ENCODE data around the gene ACTR6. TPM values are rescaled to one million over a fixed set of nuclear protein-coding genes. Genes with fewer than 3 reads are reported as not detected.

ACTR6 gene
- total and polyA plus RNA-seq, 9 donors: 13.4 to 28.0 (median 19.8) TPM

DNA sequence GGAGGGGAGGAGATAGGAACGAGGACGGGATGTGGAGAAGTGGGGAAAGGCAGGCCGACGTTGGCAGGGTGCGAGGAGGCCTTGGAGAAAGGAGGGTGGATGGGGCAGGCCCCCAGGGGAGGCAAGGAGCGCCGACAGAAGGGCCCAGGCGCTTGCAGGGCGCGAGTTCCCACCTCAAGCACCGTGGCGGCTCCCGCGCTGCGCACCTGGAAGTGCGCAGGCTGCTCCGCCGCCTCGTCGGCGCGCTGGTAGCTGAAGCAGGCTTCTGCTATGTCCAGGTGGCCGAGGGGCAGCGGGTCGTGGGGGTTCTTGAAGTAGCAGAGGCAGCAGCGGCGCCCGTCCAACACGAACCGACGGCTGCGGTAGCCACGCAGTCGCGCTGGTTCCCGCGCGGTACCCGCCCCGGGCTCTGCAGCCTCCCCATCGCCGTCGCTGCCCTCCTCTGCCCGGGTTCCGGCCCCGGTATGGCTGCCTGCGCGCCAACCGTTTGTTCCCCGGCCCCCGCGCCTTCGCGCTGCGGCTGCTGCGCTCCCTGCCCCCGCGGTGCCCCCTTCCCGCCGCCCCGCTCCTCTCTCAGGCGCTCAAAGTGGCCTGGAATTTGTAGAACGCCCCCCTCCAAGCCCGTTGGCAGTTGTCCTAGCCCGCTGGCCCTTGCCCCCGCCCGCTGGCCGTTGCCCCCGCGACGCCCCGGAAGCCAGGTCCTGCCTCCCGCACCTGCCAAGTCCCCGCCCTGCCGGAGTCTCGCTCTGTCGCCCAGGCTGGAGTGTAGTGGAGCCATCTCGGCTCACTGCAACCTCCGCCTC lies 1.1 kb upstream of the ACTR6 start:
- peak overlapping the region; percentile 56 for H3K4me3 ChIP-seq
- H3K4me1 ChIP-seq (ENCODE audit: insufficient read depth): peaks cover 4% of the 10 kb centered on the region
- H3K9me3 ChIP-seq: no peaks in the 10 kb centered on the region
- H3K27me3 ChIP-seq: no peaks in the 10 kb centered on the region
- H3K36me3 ChIP-seq: no peaks in the 10 kb centered on the region
- peak overlapping the region; percentile 52 to 77 for H3K27ac ChIP-seq
- 2 to 4% (median 3%) methylated on average over 49 to 79 of the region's 79 CpGs for WGBS, 3 donors
- intact Hi-C loops (cut with DNase I): no loop called here
- TF ChIP-seq, protein P1, sequence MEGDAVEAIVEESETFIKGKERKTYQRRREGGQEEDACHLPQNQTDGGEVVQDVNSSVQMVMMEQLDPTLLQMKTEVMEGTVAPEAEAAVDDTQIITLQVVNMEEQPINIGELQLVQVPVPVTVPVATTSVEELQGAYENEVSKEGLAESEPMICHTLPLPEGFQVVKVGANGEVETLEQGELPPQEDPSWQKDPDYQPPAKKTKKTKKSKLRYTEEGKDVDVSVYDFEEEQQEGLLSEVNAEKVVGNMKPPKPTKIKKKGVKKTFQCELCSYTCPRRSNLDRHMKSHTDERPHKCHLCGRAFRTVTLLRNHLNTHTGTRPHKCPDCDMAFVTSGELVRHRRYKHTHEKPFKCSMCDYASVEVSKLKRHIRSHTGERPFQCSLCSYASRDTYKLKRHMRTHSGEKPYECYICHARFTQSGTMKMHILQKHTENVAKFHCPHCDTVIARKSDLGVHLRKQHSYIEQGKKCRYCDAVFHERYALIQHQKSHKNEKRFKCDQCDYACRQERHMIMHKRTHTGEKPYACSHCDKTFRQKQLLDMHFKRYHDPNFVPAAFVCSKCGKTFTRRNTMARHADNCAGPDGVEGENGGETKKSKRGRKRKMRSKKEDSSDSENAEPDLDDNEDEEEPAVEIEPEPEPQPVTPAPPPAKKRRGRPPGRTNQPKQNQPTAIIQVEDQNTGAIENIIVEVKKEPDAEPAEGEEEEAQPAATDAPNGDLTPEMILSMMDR (IDR thresholded peaks at IDR 0.05): no peak
- TF ChIP-seq EP300 (IDR thresholded peaks at IDR 0.05) (no peak), POLR2A (IDR thresholded peaks at IDR 0.05) (no peak)
- peak; percentile 60 to 79 (median 71) for DNase-seq

DNA sequence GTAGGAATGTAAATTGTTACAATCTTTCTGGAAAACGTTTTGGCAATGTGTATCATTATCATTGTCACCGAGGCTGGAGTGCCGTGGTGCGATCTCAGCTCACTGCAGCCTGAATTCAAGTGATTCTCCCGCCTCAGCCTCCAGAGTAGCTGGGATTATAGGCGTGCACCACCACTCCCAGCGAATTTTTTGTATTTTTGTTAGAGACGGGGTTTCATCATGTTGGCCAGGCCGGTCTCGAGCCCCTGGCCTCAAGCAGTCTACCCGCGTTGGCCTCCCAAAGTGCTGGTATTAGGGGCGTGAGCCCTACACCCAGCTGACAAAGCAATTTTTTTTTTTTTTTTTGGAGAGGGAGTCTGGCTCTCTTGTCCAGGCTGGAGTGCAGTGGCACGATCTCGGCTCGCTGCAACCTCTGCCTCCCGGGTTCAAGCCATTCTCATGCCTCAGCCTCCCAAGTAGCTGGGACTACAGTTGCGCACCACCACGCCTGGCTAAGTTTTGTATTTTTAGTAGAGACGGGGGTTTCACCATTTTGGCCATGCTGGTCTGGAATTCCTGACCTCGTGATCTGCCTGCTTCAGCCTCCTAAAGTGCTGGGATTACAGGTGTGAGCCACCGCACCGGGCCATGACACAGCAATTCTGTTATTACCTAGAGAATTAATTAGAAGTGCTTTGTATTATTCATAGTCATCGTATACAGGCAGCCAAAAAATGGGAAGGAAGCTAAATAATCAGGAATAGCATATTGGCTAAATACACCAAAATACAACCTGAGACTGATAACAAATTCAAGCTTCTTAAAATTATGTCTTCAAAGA lies 1.2 kb downstream of the ACTR6 start:
- no peak for DNase-seq
- intact Hi-C loops (cut with DNase I): no loop called here
- H3K27me3 ChIP-seq: no peaks in the 10 kb centered on the region
- H3K4me3 ChIP-seq: peak overlapping the region; percentile 56
- H3K4me1 ChIP-seq (ENCODE audit: insufficient read depth): peaks cover 4% of the 10 kb centered on the region
- H3K9me3 ChIP-seq: no peaks in the 10 kb centered on the region
- 75 to 82% (median 79%) methylated on average over 24 of the region's 24 CpGs for WGBS, 3 donors
- TF ChIP-seq, protein P1 (IDR thresholded peaks at IDR 0.05): no peak
- TF ChIP-seq EP300 (IDR thresholded peaks at IDR 0.05): no peak
- TF ChIP-seq POLR2A (IDR thresholded peaks at IDR 0.05): no peak
- no peaks in the 10 kb centered on the region for H3K36me3 ChIP-seq
- H3K27ac ChIP-seq: no peak overlapping the region

DNA sequence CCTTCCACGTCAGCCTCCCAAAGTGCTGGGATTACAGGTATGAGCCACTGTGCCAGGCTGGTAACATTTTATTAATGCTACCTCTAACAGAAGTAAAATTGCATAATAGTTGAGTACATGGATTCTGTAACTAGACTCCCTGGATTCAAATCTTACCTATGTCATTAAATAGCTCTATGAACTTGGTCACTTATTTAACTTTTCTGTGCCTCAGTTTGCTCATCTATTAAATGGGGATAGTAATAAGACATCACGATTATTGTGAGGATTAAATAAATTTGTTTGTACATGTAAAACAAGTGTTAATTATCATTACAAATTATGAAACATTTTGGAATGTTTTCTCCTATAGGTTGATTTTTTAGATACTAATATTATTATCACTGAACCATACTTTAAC lies 6.7 kb downstream of the ACTR6 start:
- no peaks in the 10 kb centered on the region for H3K36me3 ChIP-seq
- no peak overlapping the region for H3K4me3 ChIP-seq
- no peaks in the 10 kb centered on the region for H3K9me3 ChIP-seq
- no peak overlapping the region for H3K27ac ChIP-seq
- no peaks in the 10 kb centered on the region for H3K4me1 ChIP-seq (ENCODE audit: insufficient read depth)
- 94 to 97% (median 96%) methylated on average over 2 of the region's 2 CpGs for WGBS, 3 donors
- no peaks in the 10 kb centered on the region for H3K27me3 ChIP-seq
- intact Hi-C loops (cut with DNase I): no loop called here
- no peak for TF ChIP-seq POLR2A (IDR thresholded peaks at IDR 0.05)
- TF ChIP-seq, protein P1 (IDR thresholded peaks at IDR 0.05): no peak
- DNase-seq: no peak

DNA sequence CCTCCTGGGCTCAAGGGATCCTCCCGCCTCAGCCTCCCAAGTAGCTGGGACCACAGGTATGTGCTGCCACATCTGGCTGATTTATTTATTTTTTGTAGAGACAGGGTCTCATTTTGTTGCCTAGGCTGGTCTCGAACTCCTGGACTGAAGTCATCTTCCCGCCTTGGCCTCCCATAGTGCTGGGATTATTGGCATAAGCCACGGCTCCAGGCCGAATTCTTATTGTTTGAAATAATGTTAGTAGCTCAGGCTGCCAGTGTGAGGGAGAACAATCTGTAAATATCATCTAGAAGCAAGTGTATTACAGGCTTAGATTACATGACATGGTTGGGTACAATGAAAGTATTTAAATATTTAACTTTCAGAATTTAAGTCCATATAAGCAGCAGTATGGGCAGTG lies 8.2 kb downstream of the ACTR6 start:
- no peak for DNase-seq
- H3K36me3 ChIP-seq: no peaks in the 10 kb centered on the region
- no peak overlapping the region for H3K27ac ChIP-seq
- no peaks in the 10 kb centered on the region for H3K27me3 ChIP-seq
- 95 to 98% (median 95%) methylated on average over 5 of the region's 5 CpGs for WGBS, 3 donors
- intact Hi-C loops (cut with DNase I): no loop called here
- H3K4me3 ChIP-seq: no peak overlapping the region
- H3K9me3 ChIP-seq: no peaks in the 10 kb centered on the region
- no peaks in the 10 kb centered on the region for H3K4me1 ChIP-seq (ENCODE audit: insufficient read depth)
- TF ChIP-seq POLR2A (IDR thresholded peaks at IDR 0.05): no peak
- TF ChIP-seq EP300 (IDR thresholded peaks at IDR 0.05): no peak
- TF ChIP-seq, protein P1 (IDR thresholded peaks at IDR 0.05): no peak
